Stromal cell of bone marrow (primary cell): ENCODE data around the gene FAAH.
A peak's percentile ranks its signal among the peaks of the same experiment; 100 is the strongest.

ENCODE experiments used
- DNase-seq: peaks from one replicate; pipeline ENCODE4 v3.0.0-alpha.2; 2012; ENCODE audit warnings: low read depth

FAAH gene

GRCh38 chr1:46401154-46401913, 7.2 kb downstream of the FAAH start:
- DNase-seq = no peak

- DNase-seq = peak; percentile 90
Observed at GRCh38 chr1:46401964-46402626, 8.0 kb downstream of the FAAH start.

GRCh38 chr1:46403916-46404315, 9.8 kb downstream of the FAAH start:
- DNase-seq = no peak

- DNase-seq = no peak
Observed at GRCh38 chr1:46404482-46405196, 10.5 kb downstream of the FAAH start.

- DNase-seq = no peak
Observed at GRCh38 chr1:46405197-46405555, 11.1 kb downstream of the FAAH start.

- DNase-seq = no peak
Observed at GRCh38 chr1:46405724-46406123, 11.6 kb downstream of the FAAH start.

- no peak for DNase-seq
Observed at GRCh38 chr1:46406881-46407608, 12.9 kb downstream of the FAAH start.

- DNase-seq = no peak
Observed at GRCh38 chr1:46407636-46408035, 13.5 kb downstream of the FAAH start.

GRCh38 chr1:46408356-46409062, 14.4 kb downstream of the FAAH start:
- no peak for DNase-seq

- no peak for DNase-seq
Observed at GRCh38 chr1:46409063-46409372, 14.9 kb downstream of the FAAH start.

- no peak for DNase-seq
Observed at GRCh38 chr1:46410156-46411009, 16.3 kb downstream of the FAAH start.

- DNase-seq = no peak
Observed at GRCh38 chr1:46411010-46411405, 16.9 kb downstream of the FAAH start.

- DNase-seq = no peak
Observed at GRCh38 chr1:46411601-46412341, 17.7 kb downstream of the FAAH start.

GRCh38 chr1:46412893-46413595, 18.9 kb downstream of the FAAH start:
- no peak for DNase-seq

GRCh38 chr1:46413596-46413985, 19.5 kb downstream of the FAAH start:
- DNase-seq = no peak

GRCh38 chr1:46415514-46415913, 21.4 kb downstream of the FAAH start:
- no peak for DNase-seq

- DNase-seq = no peak
Observed at GRCh38 chr1:46418976-46419375, 24.9 kb downstream of the FAAH start.

- DNase-seq = no peak
Observed at GRCh38 chr1:46420533-46420915, 26.4 kb downstream of the FAAH start.

- DNase-seq = no peak
Observed at GRCh38 chr1:46421739-46422138, 27.6 kb downstream of the FAAH start.
